GM12892 (cell line): ENCODE results near the gene RGS14.
A peak's percentile ranks its signal among the peaks of the same experiment; 100 is the strongest.

Experiments
- DNase-seq: peaks from one replicate; pipeline ENCODE4 v3.0.0; 2011; ENCODE audit not compliant: insufficient read length
- FAIRE-seq: peaks from 2 replicates; lab custom pipeline; 2011; peaks lifted over from hg19 to GRCh38; lab: Jason Lieb, UNC
- POLR2A ChIP-seq: IDR thresholded peaks from 2 replicates; pipeline ENCODE4 v1.6.1; 2011; ENCODE audit warnings: low read depth, low read length, control low read depth
- POLR2AphosphoS5 ChIP-seq: IDR thresholded peaks from 2 replicates; pipeline ENCODE4 v1.6.1; 2011; ENCODE audit warnings: low read depth, low read length, control low read depth
- TAF1 ChIP-seq: IDR thresholded peaks from 2 replicates; pipeline ENCODE4 v1.6.1; 2011; ENCODE audit warnings: low read depth, mild to moderate bottlenecking, control low read depth, low read length, borderline replicate concordance

The RGS14 gene

GRCh38 chr5:177330991-177331842 lies 26.5 kb upstream of the RGS14 start:
- FAIRE-seq (no peak), DNase-seq (no peak)

DNA sequence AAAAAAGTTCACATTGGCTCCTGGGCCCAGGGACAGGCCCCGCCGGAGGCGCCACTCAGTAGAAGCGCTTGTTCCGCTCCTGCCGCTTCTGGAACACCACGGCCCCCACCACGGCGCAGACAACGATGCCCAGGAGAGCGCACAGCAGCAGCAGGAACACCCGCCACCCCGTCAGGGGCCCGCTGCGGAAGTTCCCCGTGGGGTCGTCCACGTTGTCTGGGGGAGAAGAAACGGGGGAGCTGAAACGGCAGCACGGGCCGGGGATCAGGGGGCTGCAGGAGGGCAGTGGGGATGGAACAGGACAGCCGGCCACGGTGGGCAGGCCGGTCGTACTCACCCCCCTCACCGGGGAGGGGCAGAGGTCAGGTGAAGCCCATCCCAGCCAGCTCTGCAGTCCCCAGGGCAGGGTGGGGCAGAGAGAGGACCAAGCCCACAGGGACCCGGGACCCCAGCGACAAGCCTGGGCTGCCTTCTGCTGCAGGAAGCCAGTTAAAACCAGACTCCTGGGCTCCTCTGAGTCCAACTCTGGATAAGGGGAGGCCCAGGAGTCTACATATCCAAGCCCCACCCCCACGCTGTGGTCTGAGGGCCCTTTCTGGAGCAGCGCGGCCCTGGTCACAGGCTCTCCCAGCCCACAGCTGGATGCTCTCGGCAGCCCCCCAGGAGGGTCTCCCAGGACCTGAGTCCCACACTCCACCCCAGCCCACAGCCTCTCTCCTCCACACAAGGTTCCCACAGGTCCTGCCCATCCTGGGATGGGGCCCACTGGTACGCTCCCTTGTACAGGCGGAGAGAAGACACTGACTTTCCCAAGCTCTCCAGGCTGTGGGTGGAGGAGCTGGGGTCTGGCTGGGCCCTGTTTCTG lies 25.5 kb upstream of the RGS14 start:
- TF ChIP-seq POLR2AphosphoS5 (no peak), POLR2A (no peak)
- FAIRE-seq, result no peak

More at GRCh38 chr5:177330991-177331842, 26.5 kb upstream of the RGS14 start:
- TF ChIP-seq TAF1 (no peak), POLR2A (no peak), POLR2AphosphoS5 (peak; percentile 18; the same call in 1 of the 2 replicates)

GRCh38 chr5:177332896-177333260 lies 24.8 kb upstream of the RGS14 start:
- DNase-seq (no peak), FAIRE-seq (no peak)
- TF ChIP-seq TAF1 (no peak), POLR2AphosphoS5 (no peak), POLR2A (no peak)

More for the DNA sequence above, 25.5 kb upstream of the RGS14 start:
- DNase-seq, result no peak

DNA sequence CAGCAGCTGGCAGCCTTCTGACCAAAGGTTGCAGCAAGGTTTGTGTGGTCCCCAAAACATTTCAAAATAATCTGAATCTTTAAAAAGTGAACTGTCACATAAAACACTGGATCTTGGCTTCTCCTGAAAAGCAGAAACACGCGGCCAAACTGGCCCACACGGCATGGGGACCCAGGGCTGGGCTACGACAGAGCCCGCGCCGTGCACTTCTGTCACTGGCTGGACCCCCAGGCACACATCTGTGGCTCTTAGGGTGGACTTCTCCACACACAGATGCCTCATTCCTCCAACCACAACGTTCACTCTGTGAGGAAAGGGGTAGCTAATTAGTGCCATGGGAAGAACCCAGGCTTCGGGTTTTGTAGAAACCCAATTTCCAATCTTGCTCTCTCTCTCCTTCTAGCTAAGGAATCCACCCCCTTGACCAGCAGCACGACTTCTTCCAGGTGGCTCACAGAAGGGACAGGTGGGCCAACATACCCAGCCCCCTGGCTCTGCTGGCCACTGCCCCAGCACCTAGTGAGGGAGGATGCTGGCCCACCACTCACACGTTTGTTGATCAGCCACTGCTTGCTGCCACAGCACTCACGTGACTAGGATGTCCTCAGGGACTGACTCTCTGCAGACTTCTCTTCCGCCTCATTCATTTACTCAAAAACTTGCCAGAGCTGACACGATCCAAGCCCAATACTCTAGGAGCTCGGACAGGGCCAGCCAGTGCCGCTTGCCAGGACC lies 24.1 kb upstream of the RGS14 start:
- TF ChIP-seq POLR2A (no peak), POLR2AphosphoS5 (no peak), TAF1 (no peak)
- DNase-seq (no peak), FAIRE-seq (no peak)

DNA sequence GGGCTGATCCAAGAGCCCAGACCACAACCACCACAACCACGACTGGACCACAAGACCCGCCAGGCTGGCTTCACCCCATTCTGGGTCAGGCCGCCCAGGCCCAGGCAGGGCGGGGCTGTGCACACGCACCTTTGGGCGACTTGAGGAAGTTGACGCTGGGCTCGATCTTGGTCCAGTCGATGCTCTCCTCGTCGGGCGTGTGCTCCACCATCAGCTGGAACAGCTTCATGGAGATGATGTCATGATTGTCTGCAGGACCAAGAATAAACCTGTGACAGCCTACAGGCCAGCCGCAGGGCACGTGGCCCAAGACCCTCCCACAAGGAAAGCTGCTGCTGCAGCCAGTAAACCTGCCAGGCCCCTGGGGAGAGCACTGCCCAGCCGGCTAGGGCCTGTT lies 23.6 kb upstream of the RGS14 start:
- FAIRE-seq (no peak), DNase-seq (no peak)
- TF ChIP-seq TAF1 (no peak), POLR2AphosphoS5 (no peak), POLR2A (no peak)

- no peak for DNase-seq
- FAIRE-seq, result no peak
- TF ChIP-seq POLR2A, result no peak
These were observed 22.7 kb upstream of the RGS14 start for GRCh38 chr5:177334781-177335700.

- FAIRE-seq (no peak), DNase-seq (no peak)
- TF ChIP-seq POLR2AphosphoS5 (no peak), POLR2A (no peak), TAF1 (no peak)
These were observed 22.0 kb upstream of the RGS14 start for GRCh38 chr5:177335701-177336065.

GRCh38 chr5:177336112-177336511 lies 21.6 kb upstream of the RGS14 start:
- no peak for DNase-seq
- TF ChIP-seq POLR2AphosphoS5 (no peak), POLR2A (no peak), TAF1 (no peak)
- FAIRE-seq, result no peak

GRCh38 chr5:177336603-177337494 lies 20.9 kb upstream of the RGS14 start:
- FAIRE-seq (no peak), DNase-seq (no peak)
- TF ChIP-seq TAF1 (no peak), POLR2AphosphoS5 (no peak), POLR2A (no peak)

DNA sequence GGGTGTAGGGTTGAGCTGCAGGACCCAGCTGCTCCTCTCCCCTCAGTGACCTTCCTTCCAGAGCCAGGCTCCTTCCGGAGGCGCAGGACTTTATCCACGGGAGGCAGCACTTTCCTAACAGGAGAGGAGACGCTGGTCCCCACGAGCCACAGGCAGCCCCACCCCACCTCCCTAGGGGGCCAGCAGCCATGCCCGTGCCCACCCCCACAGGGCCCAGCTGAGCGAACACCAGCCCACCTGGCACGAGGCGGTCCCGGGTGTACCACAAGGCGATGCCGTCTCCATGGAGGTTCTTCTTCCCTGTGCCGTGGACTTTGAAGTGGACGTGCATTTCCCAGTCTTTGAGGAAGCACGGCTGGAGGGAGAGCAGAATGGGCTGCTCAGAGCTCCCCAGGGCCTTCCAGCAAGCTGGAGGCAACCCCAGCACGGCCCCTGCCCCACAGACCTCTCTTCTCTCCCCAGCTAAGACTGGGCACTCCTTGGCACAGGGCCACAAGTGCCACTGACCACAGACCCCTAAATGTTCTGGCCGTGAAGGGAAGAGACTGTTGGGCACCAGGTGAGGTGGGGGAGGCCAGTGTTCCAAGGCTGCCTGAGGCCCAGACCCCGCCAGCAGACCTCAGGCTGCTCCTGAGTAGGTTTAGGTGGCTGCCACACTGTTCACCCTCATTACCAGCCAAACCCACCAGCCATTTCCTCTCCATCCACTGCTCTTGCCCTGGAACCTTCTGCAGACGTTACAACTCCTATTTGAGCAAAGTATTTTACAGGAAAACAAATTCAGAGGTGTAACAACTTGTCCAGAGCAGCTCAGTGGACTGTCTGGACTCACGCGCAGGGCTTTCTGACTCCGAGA lies 19.2 kb upstream of the RGS14 start:
- no peak for FAIRE-seq
- DNase-seq, result no peak
- TF ChIP-seq TAF1 (no peak), POLR2AphosphoS5 (no peak), POLR2A (no peak)
